HepG2 (cell line): Measurements from ENCODE around the gene ESAM. TPM values are rescaled to one million over a fixed set of nuclear protein-coding genes. Genes with fewer than 3 reads are reported as not detected.

ENCODE experiments used
- AHDC1 ChIP-seq: sonication (generic); formaldehyde crosslinking; IDR thresholded peaks from 2 replicates; pipeline ENCODE4 v1.5.1; 2020; ENCODE audit warnings: mild to moderate bottlenecking, missing genetic modification reagents, borderline replicate concordance
- BCL3 ChIP-seq: sonication (generic); formaldehyde crosslinking; IDR thresholded peaks from 2 replicates; pipeline ENCODE4 v1.5.1; 2020; ENCODE audit warnings: mild to moderate bottlenecking, missing genetic modification reagents, moderate library complexity
- GLI4 ChIP-seq: sonication (generic); formaldehyde crosslinking; IDR thresholded peaks from 2 replicates; pipeline ENCODE4 v1.5.1; 2020; ENCODE audit warnings: missing genetic modification reagents, mild to moderate bottlenecking, moderate library complexity, borderline replicate concordance
- ISX ChIP-seq: sonication (generic); formaldehyde crosslinking; conservative IDR thresholded peaks from 2 replicates; pipeline ENCODE4 v1.5.0; 2020; ENCODE audit warnings: missing genetic modification reagents
- LCORL ChIP-seq, 2 experiments: fragments of 450-650 bp in 1 of 2; sonication (generic) in 1 of 2; formaldehyde crosslinking in 1 of 2; IDR thresholded peaks; 2 replicates each; pipeline versions ENCODE4 v1.5.0 to v1.6.1; 2017 to 2020; ENCODE audit warnings: antibody characterized with exemption in 1 of 2, missing genetic modification reagents in 1 of 2
- MLLT10 ChIP-seq: sonication (generic); formaldehyde crosslinking; IDR thresholded peaks from 2 replicates; pipeline ENCODE4 v1.4.0; 2020; ENCODE audit warnings: missing genetic modification reagents
- MXD3 ChIP-seq: IDR thresholded peaks from 2 replicates; pipeline ENCODE4 v1.6.1; 2016; ENCODE audit warnings: mild to moderate bottlenecking, missing biosample characterization, missing genetic modification reagents
- RARG ChIP-seq: sonication (generic); formaldehyde crosslinking; IDR thresholded peaks from 2 replicates; pipeline ENCODE4 v1.4.0; 2020; ENCODE audit warnings: low read depth, mild to moderate bottlenecking, missing genetic modification reagents
- RNF2 ChIP-seq: fragments of 450-650 bp; conservative IDR thresholded peaks from 2 replicates; pipeline ENCODE4 v1.6.1; 2016; ENCODE audit warnings: low read depth
- RNF219 ChIP-seq: sonication (generic); formaldehyde crosslinking; IDR thresholded peaks from 2 replicates; pipeline ENCODE4 v1.5.0; 2020; ENCODE audit warnings: mild to moderate bottlenecking, missing genetic modification reagents
- WIZ ChIP-seq: sonication (generic); formaldehyde crosslinking; IDR thresholded peaks from 2 replicates; pipeline ENCODE4 v1.5.1; 2020; ENCODE audit warnings: mild to moderate bottlenecking, missing genetic modification reagents
- ZMAT3 ChIP-seq: sonication (generic); formaldehyde crosslinking; conservative IDR thresholded peaks from 2 replicates; pipeline ENCODE4 v1.7.0; 2021; ENCODE audit warnings: missing genetic modification reagents
- ZNF275 ChIP-seq: sonication (generic); formaldehyde crosslinking; IDR thresholded peaks from 2 replicates; pipeline ENCODE4 v1.8.0; 2022; ENCODE audit warnings: missing genetic modification reagents, mild to moderate bottlenecking, inconsistent platforms, borderline replicate concordance
- ZNF556 ChIP-seq: sonication (generic); formaldehyde crosslinking; IDR thresholded peaks from 2 replicates; pipeline ENCODE4 v1.4.0; 2020; ENCODE audit warnings: mild to moderate bottlenecking, missing genetic modification reagents, borderline replicate concordance
- ZNF788 ChIP-seq: sonication (generic); formaldehyde crosslinking; IDR thresholded peaks from 2 replicates; pipeline ENCODE4 v1.5.0; 2020; ENCODE audit warnings: mild to moderate bottlenecking, missing genetic modification reagents, borderline replicate concordance
- polyA plus RNA-seq, 8 experiments: library from polyadenylated mRNA; depleted of rRNA in 3 of 8; stranded (reverse) in 7 of 8; unstranded in 1 of 8; fragments of >200 nt; fragmentation: Illumina TruSeq in 4 of 8; extraction: Trizol in 4 of 8; gene quantifications; 2 replicates each; pipeline versions ENCODE4 v1.2.1 to v1.2.3, GENCODE V29; 2011 to 2016; ENCODE audit warnings: low read depth in 4 of 8, missing spikeins in 1 of 8, mixed read lengths in 1 of 8; ENCODE audit not compliant: insufficient read depth in 1 of 8
- total RNA-seq, 5 experiments: library from RNA; depleted of rRNA; stranded (reverse); fragments of >200 nt; fragmentation: Illumina TruSeq; extraction: Trizol; gene quantifications; 2 replicates each; pipeline ENCODE4 v1.2.3, GENCODE V29; 2016; ENCODE audit warnings: low read depth in 1 of 5

Gene ESAM
- total and polyA plus RNA-seq, 2 of the 13 experiments (the other 11 are each of a cell fraction or from before 2014, with no cell fraction given): 1.2 to 6.8 TPM

GRCh38 chr11:124800226-124800929, 38.3 kb upstream of the ESAM start, which contains the start of gene MSANTD2 (continued):
- no peak for TF ChIP-seq RNF219
- TF ChIP-seq GLI4 (CRISPR knock-in tag): peak; percentile 65; the same call in 1 of the 2 replicates
- TF ChIP-seq ISX (CRISPR knock-in tag): no peak
- peak; percentile 75; the same call in 1 of the 2 replicates for TF ChIP-seq ZNF556 (CRISPR knock-in tag)
- peak; percentile 71; the same call in 1 of the 2 replicates for TF ChIP-seq WIZ
- no peak; the same call in 1 of the 2 replicates for TF ChIP-seq RARG
- peak; percentile 80; the same call in 1 of the 2 replicates for TF ChIP-seq ZNF788
- TF ChIP-seq ZMAT3 (CRISPR knock-in tag): peak; percentile 83
- no peak for TF ChIP-seq MXD3
- no peak for TF ChIP-seq RNF2
- peak; percentile 73; the same call in 1 of the 2 replicates for TF ChIP-seq BCL3
- TF ChIP-seq LCORL (IDR thresholded peaks at IDR 0.05): no peak
- TF ChIP-seq LCORL (CRISPR knock-in tag; IDR thresholded peaks at IDR 0.05): 0 out of 2 replicates have a peak, but pooled peaks have one; percentile 49
- TF ChIP-seq AHDC1 (CRISPR knock-in tag): no peak
- 0 out of 2 replicates have a peak, but pooled peaks have one; percentile 31 for TF ChIP-seq ZNF275 (CRISPR knock-in tag)
- TF ChIP-seq MLLT10: no peak
